HCT116 (cell line): ENCODE results near the gene ATL2. TPM values are rescaled to one million over a fixed set of nuclear protein-coding genes. Genes with fewer than 3 reads are reported as not detected.

Experiments used
- ATAC-seq: fragments of 200-7000 bp; cut with Tn5 transposase; 2 replicates; pipeline ENCODE4 v1.9.1; 2020; ENCODE audit warnings: mild to moderate bottlenecking, moderate library complexity
- BruUV-seq: library from RNA; stranded (reverse); fragments of 400-500 nt; replicated peaks from 2 replicates; lab custom pipeline; 2021; lab: Mats Ljungman, UMichigan
- CTCF ChIA-PET: fragments of 300-600 bp; sonication (Branson Sonifier 250); formaldehyde crosslinking; loops from one replicate; lab custom pipeline; 2021; ENCODE audit warnings: antibody characterized with exemption; lab: Charles Lee
- POLR2A ChIA-PET: fragments of 300-600, 350-600 bp; sonication (Branson Sonifier 250); formaldehyde crosslinking; loops from one replicate; lab custom pipeline; 2021; ENCODE audit warnings: antibody characterized with exemption; lab: Charles Lee
- RAD21 ChIA-PET, 2 experiments: fragments of 300-600 bp; sonication (Branson Sonifier 250); formaldehyde crosslinking; loops; one replicate each; lab custom pipeline; 2023; ENCODE audit warnings: low total read pairs in 2 of 2; ENCODE audit not compliant: uncharacterized antibody in 2 of 2, unreplicated experiment in 2 of 2, low non-redundant PET in 1 of 2; lab: Charles Lee
- DNase-seq: peaks from one replicate; pipeline ENCODE4 v3.0.0-alpha.2; 2010; ENCODE audit warnings: low read depth, low spot score
- H2AFZ ChIP-seq: fragments of 200-600 bp; shearing (Covaris generic), sonication (generic); 2 replicates; pipeline ENCODE4 v1.6.1; 2017; ENCODE audit warnings: low read depth, mixed run types, mixed read lengths, antibody characterized with exemption, low read length; ENCODE audit not compliant: poor library complexity, severe bottlenecking
- H3K27ac ChIP-seq: 2 replicates; pipeline ENCODE4 v1.5.1; 2012; ENCODE audit warnings: low read depth, low read length
- H3K27me3 ChIP-seq: fragments of 200-600 bp; sonication (generic); 2 replicates; pipeline ENCODE4 v1.6.1; 2016; ENCODE audit warnings: mixed run types, low read length, mixed read lengths; ENCODE audit not compliant: insufficient read depth
- H3K36me3 ChIP-seq, 2 experiments: fragments of 200-500 bp in 1 of 2; fragments of 200-600 bp in 1 of 2; sonication (Bioruptor generic) in 1 of 2; sonication (generic) in 1 of 2; 2 replicates each; pipeline versions ENCODE4 v1.5.1 to v1.6.1; 2014 to 2016; ENCODE audit warnings: low read length in 2 of 2, inconsistent platforms in 1 of 2, mixed read lengths in 1 of 2, mixed run types in 1 of 2; ENCODE audit not compliant: insufficient read depth in 2 of 2, control insufficient read depth in 1 of 2
- H3K4me1 ChIP-seq, 2 experiments: fragments of 200-600 bp in 1 of 2; sonication (generic) in 1 of 2; 2 replicates each; pipeline versions ENCODE4 v1.5.1 to v1.6.1; 2012 to 2017; ENCODE audit warnings: low read length in 2 of 2, inconsistent platforms in 1 of 2, mild to moderate bottlenecking in 1 of 2, mixed read lengths in 1 of 2, mixed run types in 1 of 2, moderate library complexity in 1 of 2; ENCODE audit not compliant: insufficient read depth in 2 of 2, control insufficient read depth in 1 of 2
- H3K4me2 ChIP-seq: fragments of 200-600 bp; sonication (generic); 2 replicates; pipeline ENCODE4 v1.6.1; 2017; ENCODE audit warnings: mixed run types, low read length, mixed read lengths
- H3K4me3 ChIP-seq, 2 experiments: fragments of 200-600 bp in 1 of 2; sonication (generic) in 1 of 2; replicated peaks in 1 of 2; 2 replicates each; pipeline ENCODE4 v1.5.1; 2011 to 2016; ENCODE audit warnings: low read length in 2 of 2, control low read depth in 1 of 2, low read depth in 1 of 2, mild to moderate bottlenecking in 1 of 2, mixed read lengths in 1 of 2, mixed run types in 1 of 2
- H3K79me2 ChIP-seq: fragments of 200-600 bp; sonication (generic); 2 replicates; pipeline ENCODE4 v1.6.1; 2017; ENCODE audit warnings: mild to moderate bottlenecking, mixed run types, low read length, moderate library complexity, mixed read lengths; ENCODE audit not compliant: insufficient read depth
- H3K9ac ChIP-seq: fragments of 200-600 bp; sonication (generic); 2 replicates; pipeline ENCODE4 v1.6.1; 2016; ENCODE audit warnings: low read length, mixed read lengths
- H3K9me2 ChIP-seq: fragments of 200-600 bp; sonication (generic), shearing (Covaris generic); 2 replicates; pipeline ENCODE4 v1.6.1; 2017; ENCODE audit warnings: mixed run types, mild to moderate bottlenecking, moderate library complexity; ENCODE audit not compliant: insufficient read depth
- H3K9me3 ChIP-seq, 2 experiments: fragments of 200-500 bp in 1 of 2; fragments of 200-600 bp in 1 of 2; sonication (Bioruptor generic) in 1 of 2; sonication (generic) in 1 of 2; 2 replicates each; pipeline ENCODE4 v1.6.1; 2014 to 2017; ENCODE audit warnings: low read length in 2 of 2, mixed read lengths in 2 of 2, inconsistent platforms in 1 of 2, low read depth in 1 of 2, mild to moderate bottlenecking in 1 of 2, mixed run types in 1 of 2, moderate library complexity in 1 of 2; ENCODE audit not compliant: control insufficient read depth in 1 of 2, insufficient read depth in 1 of 2
- H4K20me1 ChIP-seq: fragments of 200-600 bp; sonication (generic), shearing (Covaris generic); 2 replicates; pipeline ENCODE4 v1.6.1; 2017; ENCODE audit warnings: mixed run types, mild to moderate bottlenecking, moderate library complexity; ENCODE audit not compliant: insufficient read depth
- ATF3 ChIP-seq: IDR thresholded peaks from 2 replicates; pipeline ENCODE4 v1.6.1; 2012
- ELF1 ChIP-seq: IDR thresholded peaks from 2 replicates; pipeline ENCODE4 v1.6.1; 2012; ENCODE audit warnings: low read depth, borderline replicate concordance
- EZH2 ChIP-seq: fragments of 200-600 bp; sonication (generic); IDR thresholded peaks from 2 replicates; pipeline ENCODE4 v1.6.1; 2017; ENCODE audit warnings: antibody characterized with exemption, mixed run types
- POLR2AphosphoS5 ChIP-seq: IDR thresholded peaks from 2 replicates; pipeline ENCODE4 v1.6.1; 2011; ENCODE audit warnings: mild to moderate bottlenecking, low read depth, low read length, moderate library complexity
- SIN3A ChIP-seq: IDR thresholded peaks from 2 replicates; pipeline ENCODE4 v1.6.1; 2012; ENCODE audit warnings: low read depth
- TCF7L2 ChIP-seq: IDR thresholded peaks from 2 replicates; pipeline ENCODE4 v1.7.0; 2011; ENCODE audit warnings: borderline replicate concordance, inconsistent platforms; ENCODE audit not compliant: insufficient read depth, insufficient read length; ENCODE audit errors: extremely low read depth
- YY1 ChIP-seq: IDR thresholded peaks from 2 replicates; pipeline ENCODE4 v1.6.1; 2011; ENCODE audit warnings: low read length, low read depth, moderate library complexity, mild to moderate bottlenecking; ENCODE audit not compliant: insufficient replicate concordance; ENCODE audit errors: extremely low read depth
- ZBTB33 ChIP-seq: IDR thresholded peaks from 2 replicates; pipeline ENCODE4 v1.6.1; 2011; ENCODE audit warnings: mild to moderate bottlenecking, low read length, moderate library complexity; ENCODE audit not compliant: insufficient replicate concordance; ENCODE audit errors: extremely low read depth
- intact Hi-C: fragments of 100-400 bp; cut with micrococcal nuclease; formaldehyde crosslinking; loops from 2 replicates; pipeline ENCODE4 v1.10.0; 2022
- total RNA-seq: library from RNA; stranded (reverse); gene quantifications from one replicate; pipeline ENCODE4 v1.2.1, GENCODE V29; 2021; ENCODE audit not compliant: unreplicated experiment

Gene ATL2
- total RNA-seq, 1 experiment from 2014 or later: 80.7 TPM

GRCh38 chr2:38248707-38249106 is 128.4 kb downstream of the ATL2 start:
- POLR2A ChIA-PET: no interaction called here

More at GRCh38 chr2:38248707-38249106, 128.4 kb downstream of the ATL2 start:
- no peak overlapping the region for H3K4me3 ChIP-seq
- TF ChIP-seq EZH2 (no peak), SIN3A (no peak), POLR2AphosphoS5 (no peak), YY1 (no peak), ATF3 (no peak), ELF1 (no peak), TCF7L2 (no peak), ZBTB33 (no peak)
- TF ChIP-seq, all 23 proteins: peak for 0
- intact Hi-C loops: no loop called here
- Histone ChIP-seq H3K9me2 (no peaks in the 10 kb centered on the region), H3K4me2 (no peak overlapping the region), H3K36me3 (no peaks in the 10 kb centered on the region), H3K27me3 (no peaks in the 10 kb centered on the region), H3K27ac (no peak overlapping the region), H4K20me1 (no peaks in the 10 kb centered on the region), H3K79me2 (no peaks in the 10 kb centered on the region), H2AFZ (no peak overlapping the region), H3K9ac (no peak overlapping the region), H3K9me3 (no peaks in the 10 kb centered on the region), H3K4me1 (peaks cover 3 to 6% of the 10 kb centered on the region in 2 experiments; a peak in 2 of 4 replicates)
- DNase-seq: no peak
- no TSS peak for BruUV-seq
- no peak for ATAC-seq
- ChIA-PET CTCF (no interaction called here), RAD21 (no interaction called here)
